Measurements from ENCODE around the gene LTBP1. TPM values are rescaled to one million over a fixed set of nuclear protein-coding genes. Genes with fewer than 3 reads are reported as not detected.
A peak's percentile ranks its signal among the peaks of the same experiment; 100 is the strongest.

LTBP1 gene
- total RNA-seq, 1 donor from 2014 or later = 102 TPM

DNA sequence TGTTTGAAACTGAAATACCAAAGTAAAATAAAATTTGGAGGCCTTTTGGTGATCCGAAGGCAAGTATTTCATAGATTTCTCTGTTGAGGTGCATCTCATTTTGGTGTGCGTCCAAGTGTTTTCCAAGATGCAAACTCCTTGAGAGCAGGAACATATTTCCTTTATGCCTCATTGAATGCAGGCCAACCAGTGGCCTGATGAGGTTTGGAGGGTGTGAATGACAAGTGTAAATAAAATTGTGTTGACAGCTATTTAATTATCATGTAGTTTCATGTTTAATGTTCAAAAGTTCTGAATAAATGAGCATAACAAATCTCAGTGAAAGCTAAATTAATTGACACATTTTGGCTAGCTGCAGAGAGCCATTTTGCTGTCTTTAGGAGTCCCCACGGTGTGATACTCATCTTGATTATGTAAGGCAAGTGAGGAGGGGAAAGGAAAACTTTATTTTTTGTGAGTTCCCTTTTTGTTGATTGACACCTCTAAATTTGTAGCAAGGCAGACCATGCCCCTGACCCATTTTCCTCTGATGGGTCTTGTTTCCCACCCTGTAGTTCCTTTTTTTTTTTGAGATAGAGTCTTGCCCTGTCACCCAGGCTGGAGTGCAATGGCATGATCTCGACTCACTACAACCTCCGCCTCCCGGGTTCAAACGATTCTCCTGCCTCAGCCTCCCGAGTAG, 6.3 kb upstream of the LTBP1 start:
- H3K9me3 Mint-ChIP-seq (ENCODE audit: unreplicated experiment) = no peaks in the 10 kb centered on the region
- peaks cover 10% of the 10 kb centered on the region for H3K4me1 Mint-ChIP-seq (ENCODE audit: unreplicated experiment)
- H3K27me3 Mint-ChIP-seq (ENCODE audit: unreplicated experiment) = peaks cover 2% of the 10 kb centered on the region
- DNase-seq (ENCODE audit: extremely low spot score, unreplicated experiment) = no peak
- no peak overlapping the region for H3K27ac Mint-ChIP-seq (ENCODE audit: unreplicated experiment)
- TF ChIP-seq, protein P1, sequence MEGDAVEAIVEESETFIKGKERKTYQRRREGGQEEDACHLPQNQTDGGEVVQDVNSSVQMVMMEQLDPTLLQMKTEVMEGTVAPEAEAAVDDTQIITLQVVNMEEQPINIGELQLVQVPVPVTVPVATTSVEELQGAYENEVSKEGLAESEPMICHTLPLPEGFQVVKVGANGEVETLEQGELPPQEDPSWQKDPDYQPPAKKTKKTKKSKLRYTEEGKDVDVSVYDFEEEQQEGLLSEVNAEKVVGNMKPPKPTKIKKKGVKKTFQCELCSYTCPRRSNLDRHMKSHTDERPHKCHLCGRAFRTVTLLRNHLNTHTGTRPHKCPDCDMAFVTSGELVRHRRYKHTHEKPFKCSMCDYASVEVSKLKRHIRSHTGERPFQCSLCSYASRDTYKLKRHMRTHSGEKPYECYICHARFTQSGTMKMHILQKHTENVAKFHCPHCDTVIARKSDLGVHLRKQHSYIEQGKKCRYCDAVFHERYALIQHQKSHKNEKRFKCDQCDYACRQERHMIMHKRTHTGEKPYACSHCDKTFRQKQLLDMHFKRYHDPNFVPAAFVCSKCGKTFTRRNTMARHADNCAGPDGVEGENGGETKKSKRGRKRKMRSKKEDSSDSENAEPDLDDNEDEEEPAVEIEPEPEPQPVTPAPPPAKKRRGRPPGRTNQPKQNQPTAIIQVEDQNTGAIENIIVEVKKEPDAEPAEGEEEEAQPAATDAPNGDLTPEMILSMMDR (IDR thresholded peaks at IDR 0.05) = no peak
- no peak overlapping the region for H3K4me3 Mint-ChIP-seq (ENCODE audit: unreplicated experiment)
- no peaks in the 10 kb centered on the region for H3K36me3 Mint-ChIP-seq (ENCODE audit: unreplicated experiment)

DNA sequence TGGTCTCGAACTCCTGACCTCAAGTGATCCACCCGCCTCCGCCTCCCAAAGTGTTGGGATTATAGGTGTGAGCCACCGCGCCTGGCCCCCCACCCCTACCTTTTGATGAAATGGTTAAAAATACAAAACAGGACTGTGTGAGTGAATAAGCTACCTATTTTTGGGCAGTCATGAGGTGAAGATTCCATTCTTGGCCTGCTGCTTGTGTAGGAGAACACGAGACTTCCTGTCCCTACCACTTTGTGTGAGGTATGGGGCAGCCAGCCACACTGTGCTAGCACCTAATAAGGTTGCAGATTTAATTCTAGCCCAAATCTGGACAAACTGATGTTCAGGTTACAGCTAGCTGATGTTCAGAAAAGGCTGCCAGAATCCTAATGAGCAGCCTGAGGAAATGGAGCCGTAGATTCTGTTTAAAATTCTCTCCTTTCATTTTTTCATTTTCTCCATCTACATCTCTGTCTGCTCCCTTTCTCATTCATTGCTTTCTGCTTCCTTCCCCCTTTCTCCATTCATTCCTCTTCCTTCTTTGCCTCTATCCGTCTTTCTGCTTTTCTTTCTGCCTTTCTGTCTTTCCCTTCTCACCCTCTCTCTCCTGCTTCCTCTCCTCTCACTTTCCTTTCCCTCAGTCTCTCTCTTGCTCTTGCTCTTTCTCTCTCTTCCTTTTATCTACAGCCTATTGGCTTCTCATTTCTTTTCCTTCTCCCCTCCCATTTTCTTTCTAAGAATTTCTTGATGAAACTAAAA, 4.6 kb upstream of the LTBP1 start:
- no peak for DNase-seq (ENCODE audit: extremely low spot score, unreplicated experiment)
- Mint-ChIP-seq H3K27me3 (ENCODE audit: unreplicated experiment) (peaks cover 2% of the 10 kb centered on the region), H3K4me1 (ENCODE audit: unreplicated experiment) (peaks cover 14% of the 10 kb centered on the region), H3K36me3 (ENCODE audit: unreplicated experiment) (no peaks in the 10 kb centered on the region), H3K27ac (ENCODE audit: unreplicated experiment) (no peak overlapping the region), H3K9me3 (ENCODE audit: unreplicated experiment) (no peaks in the 10 kb centered on the region), H3K4me3 (ENCODE audit: unreplicated experiment) (no peak overlapping the region)
- TF ChIP-seq, protein P1 (IDR thresholded peaks at IDR 0.05) = no peak

DNA sequence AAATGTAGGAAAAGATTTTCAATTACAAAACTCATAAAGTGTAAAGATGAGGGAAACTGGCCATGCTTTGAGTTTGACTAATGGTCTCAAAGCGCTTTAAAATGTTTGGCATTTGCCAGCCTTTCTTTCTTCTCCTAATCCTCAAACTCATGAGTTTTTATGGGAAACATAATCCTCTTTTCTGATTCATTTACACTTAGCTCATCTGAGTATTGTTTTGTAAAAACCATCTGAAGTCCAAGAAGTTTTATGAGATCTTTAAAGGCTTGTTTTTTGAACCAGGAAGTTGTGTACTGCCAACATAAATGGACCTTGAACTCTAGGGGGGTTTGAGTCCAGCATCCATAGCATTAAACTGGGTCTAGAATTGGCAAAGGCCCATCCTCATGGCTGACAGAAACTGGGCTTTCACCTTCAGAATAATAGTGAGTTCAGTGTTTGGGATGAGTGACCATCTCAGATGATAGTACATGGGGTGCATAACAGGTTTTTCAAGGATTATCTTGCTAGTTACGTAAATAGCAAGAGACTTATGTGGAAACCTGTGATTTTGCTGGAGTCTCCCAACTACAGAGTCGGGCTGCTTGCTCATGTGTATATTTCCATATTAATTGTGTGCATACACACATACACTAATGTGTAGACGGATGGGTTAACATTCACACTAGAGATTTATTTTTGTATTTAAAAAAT, 3.8 kb upstream of the LTBP1 start:
- Mint-ChIP-seq H3K9me3 (ENCODE audit: unreplicated experiment) (no peaks in the 10 kb centered on the region), H3K27ac (ENCODE audit: unreplicated experiment) (no peak overlapping the region), H3K4me3 (ENCODE audit: unreplicated experiment) (no peak overlapping the region), H3K36me3 (ENCODE audit: unreplicated experiment) (no peaks in the 10 kb centered on the region), H3K27me3 (ENCODE audit: unreplicated experiment) (peaks cover 2% of the 10 kb centered on the region), H3K4me1 (ENCODE audit: unreplicated experiment) (peaks cover 13% of the 10 kb centered on the region)
- no peak for DNase-seq (ENCODE audit: extremely low spot score, unreplicated experiment)
- TF ChIP-seq, protein P1 (IDR thresholded peaks at IDR 0.05) = no peak

DNA sequence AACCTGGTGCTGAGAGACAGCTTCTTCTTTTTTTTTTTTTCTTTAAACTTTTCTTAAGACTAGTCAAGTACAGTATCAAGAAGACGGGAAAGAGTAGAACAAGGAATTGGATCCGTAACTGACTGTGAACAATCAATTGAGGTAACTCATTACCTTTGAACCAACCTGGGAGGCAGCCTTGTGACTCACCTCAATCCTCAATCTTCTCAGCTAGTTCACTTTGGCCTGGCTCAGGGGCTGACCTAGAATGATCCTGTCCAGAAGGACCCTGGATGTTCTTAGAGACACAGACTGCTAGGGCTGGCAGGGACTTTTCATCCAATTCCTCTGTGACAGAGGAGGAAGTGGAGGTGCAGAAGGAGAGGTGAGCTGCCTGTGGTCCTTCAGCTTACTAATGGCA, 1.5 kb upstream of the LTBP1 start:
- peaks cover 12% of the 10 kb centered on the region for H3K4me1 Mint-ChIP-seq (ENCODE audit: unreplicated experiment)
- H3K27ac Mint-ChIP-seq (ENCODE audit: unreplicated experiment) = no peak overlapping the region
- TF ChIP-seq, protein P1 (IDR thresholded peaks at IDR 0.05) = no peak
- H3K36me3 Mint-ChIP-seq (ENCODE audit: unreplicated experiment) = no peaks in the 10 kb centered on the region
- no peaks in the 10 kb centered on the region for H3K27me3 Mint-ChIP-seq (ENCODE audit: unreplicated experiment)
- no peak for DNase-seq (ENCODE audit: extremely low spot score, unreplicated experiment)
- no peaks in the 10 kb centered on the region for H3K9me3 Mint-ChIP-seq (ENCODE audit: unreplicated experiment)
- H3K4me3 Mint-ChIP-seq (ENCODE audit: unreplicated experiment) = no peak overlapping the region

DNA sequence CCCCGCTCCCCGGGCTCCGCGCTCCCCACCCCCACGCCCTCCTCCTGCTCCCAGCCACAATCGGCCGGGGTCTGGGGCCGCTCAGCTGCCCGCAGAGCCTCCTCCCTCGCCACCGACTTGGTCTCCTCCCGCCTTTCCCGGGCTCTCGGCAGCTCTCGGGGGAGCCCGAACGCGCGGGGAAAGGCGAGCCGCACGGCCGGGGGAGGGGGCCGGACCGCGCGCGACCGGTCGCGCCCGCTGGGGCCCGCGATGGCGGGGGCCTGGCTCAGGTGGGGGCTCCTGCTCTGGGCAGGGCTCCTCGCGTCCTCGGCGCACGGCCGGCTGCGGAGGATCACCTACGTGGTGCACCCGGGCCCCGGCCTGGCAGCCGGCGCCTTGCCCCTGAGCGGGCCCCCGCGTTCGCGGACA, 327 bp downstream of the LTBP1 start:
- no peak for DNase-seq (ENCODE audit: extremely low spot score, unreplicated experiment)
- peak overlapping the region; percentile 85 for H3K4me3 Mint-ChIP-seq (ENCODE audit: unreplicated experiment)
- TF ChIP-seq, protein P1 (IDR thresholded peaks at IDR 0.05) = no peak
- no peaks in the 10 kb centered on the region for H3K27me3 Mint-ChIP-seq (ENCODE audit: unreplicated experiment)
- no peaks in the 10 kb centered on the region for H3K9me3 Mint-ChIP-seq (ENCODE audit: unreplicated experiment)
- H3K4me1 Mint-ChIP-seq (ENCODE audit: unreplicated experiment) = peaks cover 12% of the 10 kb centered on the region
- H3K36me3 Mint-ChIP-seq (ENCODE audit: unreplicated experiment) = peaks cover 6% of the 10 kb centered on the region
- H3K27ac Mint-ChIP-seq (ENCODE audit: unreplicated experiment) = no peak overlapping the region

All from osteocyte (in vitro differentiated cells).